Stimulated activated naive CD8-positive, alpha-beta T cell treated with anti-CD3 and anti-CD28 coated beads, Interleukin-15, amount 100 ng/mL, for 72 hours (primary cell): ENCODE results near the gene SDHAF3.
"Not testable (repeated sequence)": the region's sequence is repeated elsewhere in the genome, so short reads cannot be mapped to it uniquely, and the experiment has no call there.

Source experiments
- ATAC-seq: fragments of 150-1000 bp; cut with Tn5 transposase; 2 replicates; pipeline ENCODE4 v1.10.0; 2021; ENCODE audit warnings: mild to moderate bottlenecking, moderate library complexity
- DNase-seq, 2 donors: peaks; one replicate each; pipeline ENCODE4 v3.0.0; 2021 to 2022
- H3K27ac Mint-ChIP-seq, 2 donors: one replicate each; pipeline ENCODE4 v1.8.0; 2022; ENCODE audit warnings: mild to moderate bottlenecking in 2 of 2, mixed read lengths in 2 of 2, moderate library complexity in 2 of 2
- H3K27me3 Mint-ChIP-seq: one replicate; pipeline ENCODE4 v1.8.0; 2022; ENCODE audit warnings: mixed read lengths
- H3K4me1 Mint-ChIP-seq: one replicate; pipeline ENCODE4 v1.8.0; 2022; ENCODE audit warnings: mild to moderate bottlenecking, mixed read lengths
- H3K4me3 Mint-ChIP-seq, 2 donors: one replicate each; pipeline ENCODE4 v1.8.0; 2022; ENCODE audit warnings: mild to moderate bottlenecking in 2 of 2, mixed read lengths in 2 of 2, moderate library complexity in 1 of 2
- H3K9me3 Mint-ChIP-seq, 2 donors: one replicate each; pipeline ENCODE4 v1.8.0; 2022; ENCODE audit warnings: mixed read lengths in 2 of 2

The SDHAF3 gene

GRCh38 chr7:97117372-97118188 lies at the start of gene SDHAF3:
Gene SDHAF3, plus strand, starts transcription at chr7:97117698. Its CDS starts 26 bp downstream, at chr7:97117724.
- Mint-ChIP-seq H3K27ac (peak within 1 kb of the TSS; percentile 95 to 97), H3K4me3 (peak within 1 kb of the TSS; percentile 92 to 97), H3K9me3 (peaks cover 7 to 9% of the 10 kb centered on the region in 2 donors), H3K4me1 (peaks cover 49% of the 10 kb centered on the region), H3K27me3 (no peaks in the 10 kb centered on the region)
- peak; percentile 96 for ATAC-seq
- peak; percentile 98 to 99 for DNase-seq

GRCh38 chr7:97072025-97072424 lies 45.5 kb upstream of the SDHAF3 start:
- not testable (repeated sequence) for H3K4me3 Mint-ChIP-seq, H3K9me3 Mint-ChIP-seq, DNase-seq, ATAC-seq, H3K4me1 Mint-ChIP-seq, H3K27ac Mint-ChIP-seq
- H3K27me3 Mint-ChIP-seq, result peaks cover 65% of the 10 kb centered on the region

GRCh38 chr7:97075928-97076327 lies 41.6 kb upstream of the SDHAF3 start:
- no peak for DNase-seq
- Mint-ChIP-seq H3K4me3 (no peak overlapping the region), H3K27me3 (peaks cover 60% of the 10 kb centered on the region), H3K27ac (no peak overlapping the region), H3K4me1 (peaks cover 6% of the 10 kb centered on the region), H3K9me3 (no peaks in the 10 kb centered on the region)
- ATAC-seq, result no peak

- no peak for ATAC-seq
- Mint-ChIP-seq H3K27ac (peak overlapping the region in 1 of 2 donors; percentile 16), H3K4me3 (no peak overlapping the region), H3K27me3 (peaks cover 52% of the 10 kb centered on the region), H3K9me3 (no peaks in the 10 kb centered on the region), H3K4me1 (peaks cover 6% of the 10 kb centered on the region)
- DNase-seq, result no peak
Measured at GRCh38 chr7:97078023-97078969, 39.2 kb upstream of the SDHAF3 start.

GRCh38 chr7:97079300-97079699 lies 38.2 kb upstream of the SDHAF3 start:
- Mint-ChIP-seq H3K9me3 (no peaks in the 10 kb centered on the region), H3K4me1 (peaks cover 6% of the 10 kb centered on the region), H3K4me3 (no peak overlapping the region), H3K27me3 (peaks cover 42% of the 10 kb centered on the region), H3K27ac (no peak overlapping the region)
- ATAC-seq (no peak), DNase-seq (no peak)

GRCh38 chr7:97081521-97082300 lies 35.8 kb upstream of the SDHAF3 start:
- peaks cover 6% of the 10 kb centered on the region for H3K4me1 Mint-ChIP-seq
- H3K4me3 Mint-ChIP-seq, result no peak overlapping the region
- H3K27me3 Mint-ChIP-seq, result peaks cover 33% of the 10 kb centered on the region
- ATAC-seq, result no peak
- no peaks in the 10 kb centered on the region for H3K9me3 Mint-ChIP-seq
- no peak for DNase-seq
- H3K27ac Mint-ChIP-seq, result no peak overlapping the region

GRCh38 chr7:97088364-97088763 lies 29.1 kb upstream of the SDHAF3 start:
- Mint-ChIP-seq H3K4me3 (no peak overlapping the region), H3K9me3 (no peaks in the 10 kb centered on the region), H3K4me1 (peaks cover 10% of the 10 kb centered on the region), H3K27me3 (peaks cover 68% of the 10 kb centered on the region), H3K27ac (no peak overlapping the region)
- ATAC-seq (no peak), DNase-seq (no peak)

GRCh38 chr7:97089771-97090170 lies 27.7 kb upstream of the SDHAF3 start:
- DNase-seq (no peak), ATAC-seq (no peak)
- Mint-ChIP-seq H3K9me3 (no peaks in the 10 kb centered on the region), H3K4me1 (peaks cover 10% of the 10 kb centered on the region), H3K4me3 (no peak overlapping the region), H3K27ac (no peak overlapping the region), H3K27me3 (peaks cover 64% of the 10 kb centered on the region)

GRCh38 chr7:97090761-97091353 lies 26.6 kb upstream of the SDHAF3 start:
- peaks cover 57% of the 10 kb centered on the region for H3K27me3 Mint-ChIP-seq
- H3K4me1 Mint-ChIP-seq, result peaks cover 10% of the 10 kb centered on the region
- no peaks in the 10 kb centered on the region for H3K9me3 Mint-ChIP-seq
- ATAC-seq, result no peak
- no peak overlapping the region for H3K4me3 Mint-ChIP-seq
- no peak for DNase-seq
- no peak overlapping the region for H3K27ac Mint-ChIP-seq

- H3K4me3 Mint-ChIP-seq, result no peak overlapping the region
- peaks cover 32% of the 10 kb centered on the region for H3K27me3 Mint-ChIP-seq
- H3K9me3 Mint-ChIP-seq, result no peaks in the 10 kb centered on the region
- H3K27ac Mint-ChIP-seq, result no peak overlapping the region
- H3K4me1 Mint-ChIP-seq, result peaks cover 10% of the 10 kb centered on the region
- no peak for DNase-seq
- no peak for ATAC-seq
Measured at GRCh38 chr7:97094284-97094930, 23.1 kb upstream of the SDHAF3 start.

- no peaks in the 10 kb centered on the region for H3K9me3 Mint-ChIP-seq
- DNase-seq (no peak), ATAC-seq (no peak)
- H3K4me3 Mint-ChIP-seq, result no peak overlapping the region
- H3K27ac Mint-ChIP-seq, result no peak overlapping the region
- H3K27me3 Mint-ChIP-seq, result peaks cover 34% of the 10 kb centered on the region
- H3K4me1 Mint-ChIP-seq, result peaks cover 5% of the 10 kb centered on the region
Measured at GRCh38 chr7:97096037-97096436, 21.5 kb upstream of the SDHAF3 start.

- DNase-seq (no peak), ATAC-seq (no peak)
- H3K27ac Mint-ChIP-seq, result no peak overlapping the region
- no peaks in the 10 kb centered on the region for H3K4me1 Mint-ChIP-seq
- H3K9me3 Mint-ChIP-seq, result no peaks in the 10 kb centered on the region
- peaks cover 34% of the 10 kb centered on the region for H3K27me3 Mint-ChIP-seq
- no peak overlapping the region for H3K4me3 Mint-ChIP-seq
Measured at GRCh38 chr7:97096661-97097060, 20.8 kb upstream of the SDHAF3 start.

GRCh38 chr7:97104719-97105238 lies 12.7 kb upstream of the SDHAF3 start:
- peaks cover 6 to 9% of the 10 kb centered on the region in 2 donors for H3K9me3 Mint-ChIP-seq
- H3K27ac Mint-ChIP-seq, result no peak overlapping the region
- DNase-seq (peak; percentile 59 to 71), ATAC-seq (peak; percentile 88)
- H3K27me3 Mint-ChIP-seq, result peaks cover 36% of the 10 kb centered on the region
- no peaks in the 10 kb centered on the region for H3K4me1 Mint-ChIP-seq
- no peak overlapping the region for H3K4me3 Mint-ChIP-seq

- no peaks in the 10 kb centered on the region for H3K4me1 Mint-ChIP-seq
- H3K27ac Mint-ChIP-seq, result no peak overlapping the region
- DNase-seq (no peak), ATAC-seq (no peak)
- H3K9me3 Mint-ChIP-seq, result peaks cover 13% of the 10 kb centered on the region in 2 donors
- no peak overlapping the region for H3K4me3 Mint-ChIP-seq
- peaks cover 23% of the 10 kb centered on the region for H3K27me3 Mint-ChIP-seq
Measured at GRCh38 chr7:97107192-97107800, 10.2 kb upstream of the SDHAF3 start.
